Stimulated activated CD4-positive, alpha-beta T cell treated with anti-CD3 and anti-CD28 coated beads, TNF-alpha, amount 100 ng/mL, for 24 hours (primary cell): ENCODE measurements around the gene TBC1D22A.
"Not testable (repeated sequence)": the region's sequence is repeated elsewhere in the genome, so short reads cannot be mapped to it uniquely, and the experiment has no call there.

Experiments used
- DNase-seq, 3 experiments: peaks; one replicate each; pipeline ENCODE4 v3.0.0-alpha.2; 2020; ENCODE audit warnings: low read depth in 3 of 3

Gene TBC1D22A, protein sequence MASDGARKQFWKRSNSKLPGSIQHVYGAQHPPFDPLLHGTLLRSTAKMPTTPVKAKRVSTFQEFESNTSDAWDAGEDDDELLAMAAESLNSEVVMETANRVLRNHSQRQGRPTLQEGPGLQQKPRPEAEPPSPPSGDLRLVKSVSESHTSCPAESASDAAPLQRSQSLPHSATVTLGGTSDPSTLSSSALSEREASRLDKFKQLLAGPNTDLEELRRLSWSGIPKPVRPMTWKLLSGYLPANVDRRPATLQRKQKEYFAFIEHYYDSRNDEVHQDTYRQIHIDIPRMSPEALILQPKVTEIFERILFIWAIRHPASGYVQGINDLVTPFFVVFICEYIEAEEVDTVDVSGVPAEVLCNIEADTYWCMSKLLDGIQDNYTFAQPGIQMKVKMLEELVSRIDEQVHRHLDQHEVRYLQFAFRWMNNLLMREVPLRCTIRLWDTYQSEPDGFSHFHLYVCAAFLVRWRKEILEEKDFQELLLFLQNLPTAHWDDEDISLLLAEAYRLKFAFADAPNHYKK

DNA sequence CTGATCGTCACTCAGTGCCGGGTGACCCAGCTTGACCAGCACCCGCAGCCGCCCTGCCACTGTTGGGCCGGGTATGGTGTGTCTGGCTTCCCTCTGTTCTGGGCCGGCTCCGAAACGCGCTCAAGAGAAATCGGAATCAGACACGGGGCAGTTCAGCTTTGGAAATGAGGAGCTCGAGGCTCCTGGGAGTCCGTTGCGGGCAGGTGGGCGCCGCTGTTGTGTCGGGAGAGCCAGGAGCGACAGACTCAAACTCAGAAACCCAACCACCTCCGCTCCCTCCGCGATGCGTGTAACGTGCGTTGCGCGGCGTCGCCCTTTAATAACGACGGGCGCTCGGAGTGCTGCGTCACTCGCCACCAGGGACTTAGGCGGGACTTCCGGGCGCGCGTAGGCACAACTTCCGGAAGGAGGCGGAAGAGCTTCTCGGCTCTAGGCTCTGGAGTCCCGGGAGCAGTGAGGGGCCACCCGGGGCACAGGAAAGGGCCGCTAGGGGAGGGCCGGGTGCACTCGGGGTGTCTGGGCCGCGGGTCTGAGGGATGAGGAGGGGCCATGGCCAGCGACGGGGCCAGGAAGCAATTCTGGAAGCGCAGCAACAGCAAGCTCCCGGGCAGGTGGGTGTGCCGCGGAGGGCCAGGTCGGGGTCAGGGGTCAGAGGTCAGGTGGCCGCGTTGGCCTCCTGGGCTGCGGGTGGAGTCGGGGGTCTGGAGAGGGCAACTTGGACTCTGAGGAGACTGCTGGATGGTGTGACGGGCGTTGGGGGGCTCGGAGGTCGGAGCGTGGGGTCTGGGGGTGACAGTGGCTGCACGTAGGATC, at the start of gene TBC1D22A:
TSS of gene TBC1D22A (plus strand) at position 413 of the 813 bp plus-strand sequence. CDS start at position 550, 137 bp downstream.
- DNase-seq: peak; percentile 90 to 94 (median 91)

DNA sequence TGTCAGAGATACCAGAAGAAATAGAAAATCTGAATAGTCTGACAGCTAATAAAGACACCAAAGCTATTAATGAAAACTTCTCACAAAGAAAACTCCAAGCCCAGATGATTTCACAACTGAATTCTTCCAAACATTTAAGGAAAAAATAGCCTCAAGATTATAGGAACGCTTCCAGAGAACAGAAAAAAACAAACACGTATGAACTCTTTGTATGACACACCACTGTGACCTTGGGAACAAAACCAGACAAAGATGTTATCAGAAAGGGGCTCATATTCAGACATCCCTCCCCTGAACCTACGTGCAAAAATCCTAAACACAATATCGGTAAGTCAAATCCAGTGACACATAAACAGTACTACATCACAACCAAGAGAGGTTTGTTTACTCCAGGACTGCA, 47.9 kb upstream of the TBC1D22A start:
- DNase-seq: no peak

DNA sequence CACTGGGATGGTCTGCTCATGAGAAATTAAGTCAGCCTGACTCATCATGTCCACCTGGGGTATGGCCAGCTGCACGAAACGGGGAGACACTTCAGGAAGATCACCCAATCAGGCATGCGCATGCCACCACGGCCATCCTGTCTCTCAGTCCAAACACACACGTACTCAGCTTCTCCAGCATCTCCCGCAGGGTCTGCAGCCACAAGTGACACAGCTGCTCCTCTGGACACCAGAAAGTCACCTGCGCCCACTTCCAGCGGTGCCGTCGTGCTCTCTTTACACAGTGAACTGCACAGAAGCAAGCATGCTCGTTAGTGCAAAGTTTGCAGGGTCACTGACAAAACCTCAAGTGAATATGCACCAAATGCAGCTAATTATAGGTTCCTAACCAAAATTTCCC, 42.5 kb upstream of the TBC1D22A start:
- DNase-seq: no peak

DNA sequence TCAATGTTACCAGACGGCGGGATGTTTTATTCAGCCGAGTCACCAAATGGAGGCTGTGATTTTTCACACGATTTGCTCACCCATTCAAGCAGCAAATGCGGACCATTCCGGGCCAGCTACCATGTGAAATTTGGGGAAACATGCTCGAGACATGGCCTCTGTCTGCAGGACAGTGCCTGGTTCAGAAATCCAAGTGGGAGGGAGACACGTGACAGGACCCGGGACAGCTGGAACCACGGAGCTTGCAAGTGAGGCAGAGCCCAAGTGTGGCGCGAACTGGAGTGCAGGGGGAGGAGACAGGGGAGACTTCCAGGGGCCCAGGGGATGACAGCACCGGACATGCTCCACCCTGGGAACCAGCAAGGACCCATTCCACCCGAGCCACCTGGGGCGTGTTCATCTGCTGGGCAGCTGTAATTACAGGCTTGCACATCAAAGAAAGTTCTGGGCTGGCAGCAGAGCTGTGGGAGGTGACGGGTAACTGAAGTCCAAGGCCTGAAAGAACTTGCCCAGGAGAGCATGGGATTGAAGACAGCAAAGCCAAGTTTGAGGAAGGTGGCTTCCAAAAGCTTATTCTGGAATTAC, 40.9 kb upstream of the TBC1D22A start:
- no peak for DNase-seq

DNA sequence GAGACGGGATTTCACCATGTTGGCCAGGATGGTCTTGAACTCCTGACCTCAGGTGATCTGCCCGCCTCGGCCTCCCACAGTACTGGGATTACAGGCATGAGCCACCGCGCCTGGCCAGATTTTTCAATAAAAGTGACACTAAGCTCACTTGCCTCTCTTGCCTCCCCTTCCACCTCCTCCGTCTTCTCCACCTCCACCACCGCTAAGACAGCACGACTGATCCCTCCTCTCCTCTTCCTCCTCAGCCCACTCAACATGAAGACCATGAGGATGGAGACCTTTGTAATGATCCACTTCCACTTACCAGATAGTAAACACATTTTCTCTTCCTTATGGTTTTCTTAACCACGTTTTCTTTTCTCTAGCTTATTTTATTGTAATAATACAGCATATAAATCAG, 38.6 kb upstream of the TBC1D22A start:
- no peak for DNase-seq

DNA sequence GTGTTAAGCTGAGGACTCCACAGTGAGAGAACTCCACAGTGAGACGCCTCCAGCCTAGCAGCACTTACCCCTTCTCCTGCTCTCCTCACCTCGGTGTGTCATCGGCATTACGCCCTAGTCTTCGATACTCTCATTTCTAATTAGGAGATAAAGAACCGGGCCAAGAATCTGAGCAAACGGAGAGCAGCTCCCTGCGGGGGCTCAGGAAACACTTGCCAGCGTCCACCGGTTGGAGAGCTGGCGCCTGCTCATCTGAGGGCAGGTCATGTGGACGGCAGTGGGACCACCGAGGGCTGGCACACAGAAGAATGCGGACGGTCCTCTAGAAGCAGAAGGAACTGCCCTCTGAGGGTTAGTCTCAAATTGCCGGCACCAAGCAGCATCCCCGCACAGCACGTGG, 37.4 kb upstream of the TBC1D22A start:
- DNase-seq: no peak

DNA sequence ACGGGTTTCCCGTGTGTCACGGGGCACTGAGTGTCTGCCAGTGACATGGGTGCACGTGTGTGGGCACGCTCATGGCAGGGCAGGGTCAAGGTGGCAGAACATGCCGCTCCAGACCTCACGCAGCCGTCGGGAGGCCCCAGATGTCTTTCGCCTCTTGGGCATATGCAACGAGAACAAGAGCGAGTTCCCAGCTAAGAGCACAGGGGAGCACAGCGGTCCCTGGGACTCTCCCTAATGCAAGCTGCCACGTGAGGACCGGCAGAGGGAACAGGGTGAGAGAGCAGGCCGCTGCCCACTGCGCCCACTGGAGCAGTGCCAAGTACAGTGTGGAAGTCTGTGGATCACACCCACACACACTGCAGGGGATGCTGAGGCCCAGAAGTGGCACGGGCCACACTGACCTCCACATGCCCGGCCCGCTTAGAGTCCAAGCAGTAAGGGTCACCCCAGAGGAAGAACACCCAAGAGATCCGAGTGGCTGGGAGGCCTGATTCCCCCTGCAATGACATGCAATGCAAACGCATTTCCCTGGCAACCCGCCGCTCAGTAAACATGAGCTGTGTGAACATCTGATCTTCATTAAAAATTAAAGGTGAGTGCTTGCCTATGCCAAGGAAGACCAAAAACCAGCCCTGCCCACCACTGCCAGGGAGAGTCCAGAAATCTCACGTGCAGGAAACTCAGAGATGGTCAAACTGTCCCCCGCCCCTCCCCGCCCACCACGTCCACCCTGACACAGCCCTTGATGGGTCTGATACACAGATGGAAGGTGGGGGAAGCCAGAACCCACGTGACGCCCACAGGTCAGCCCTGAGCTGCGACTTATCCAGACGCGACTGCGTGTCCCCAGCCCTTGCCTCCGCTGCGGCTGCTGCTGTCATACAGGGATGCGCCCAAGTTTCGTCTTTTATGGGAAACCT, 36.1 kb upstream of the TBC1D22A start:
- DNase-seq: no peak

DNA sequence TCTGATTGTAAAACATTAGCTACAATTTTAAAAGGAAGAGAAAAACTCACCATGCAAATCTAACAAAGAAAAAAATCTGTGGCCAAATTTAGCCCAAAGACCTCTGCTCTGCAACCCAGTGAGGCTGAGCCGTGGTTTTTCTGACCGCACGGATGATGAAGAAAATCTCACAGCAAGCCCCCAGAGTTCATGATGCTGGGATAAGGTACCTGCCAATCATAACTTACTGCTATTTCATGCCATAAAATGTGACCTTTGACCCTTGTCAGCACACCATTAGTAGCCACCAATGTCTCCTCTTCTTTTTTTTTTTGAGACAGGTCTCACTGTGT, 35.5 kb upstream of the TBC1D22A start:
- DNase-seq: no peak

DNA sequence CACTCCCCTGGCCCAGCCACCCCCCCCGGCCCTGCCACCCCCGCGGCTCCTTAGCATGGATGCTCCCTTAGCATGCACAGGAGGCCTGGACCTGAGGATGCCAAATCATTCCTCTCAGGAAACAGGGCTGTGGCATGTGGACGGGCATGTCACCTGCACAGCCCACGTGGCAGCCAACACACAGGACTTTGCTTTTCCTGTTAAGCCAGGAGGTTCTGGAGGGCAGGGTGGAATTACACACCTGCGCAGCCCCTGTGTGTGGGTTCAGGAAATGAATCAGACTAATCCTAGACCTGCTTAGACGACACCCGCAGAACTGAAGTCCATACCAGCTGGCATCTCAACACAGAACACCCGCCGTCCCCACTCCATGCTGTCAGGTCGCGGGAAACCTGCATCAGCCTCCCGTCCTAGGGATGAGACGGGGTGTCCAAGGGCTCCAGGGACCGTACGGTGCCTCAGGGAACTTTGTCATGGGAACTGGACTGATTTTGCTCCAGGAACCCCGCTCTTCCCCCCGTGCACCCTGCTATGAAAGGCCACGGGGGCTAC, 34.6 kb upstream of the TBC1D22A start:
- DNase-seq: no peak

DNA sequence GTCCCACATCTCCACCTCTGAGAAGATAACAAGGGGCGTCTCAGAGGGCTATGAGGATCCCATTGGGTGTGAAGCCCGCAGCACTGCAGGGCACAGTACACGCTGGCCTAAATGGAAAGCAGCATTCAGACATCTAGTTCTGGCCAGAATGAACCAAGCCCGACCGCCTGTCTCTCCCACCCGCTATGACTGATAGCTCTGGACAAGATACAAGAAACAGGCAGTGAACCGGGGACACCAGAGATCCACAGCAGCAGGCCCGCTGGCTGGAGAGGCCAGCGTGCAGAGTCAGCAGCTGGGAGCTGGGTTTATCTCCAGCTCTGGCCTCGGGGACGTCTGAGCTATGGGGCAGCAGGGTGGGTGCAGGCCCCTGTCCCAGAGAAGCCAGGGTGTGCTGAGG, 34.0 kb upstream of the TBC1D22A start:
- no peak for DNase-seq

DNA sequence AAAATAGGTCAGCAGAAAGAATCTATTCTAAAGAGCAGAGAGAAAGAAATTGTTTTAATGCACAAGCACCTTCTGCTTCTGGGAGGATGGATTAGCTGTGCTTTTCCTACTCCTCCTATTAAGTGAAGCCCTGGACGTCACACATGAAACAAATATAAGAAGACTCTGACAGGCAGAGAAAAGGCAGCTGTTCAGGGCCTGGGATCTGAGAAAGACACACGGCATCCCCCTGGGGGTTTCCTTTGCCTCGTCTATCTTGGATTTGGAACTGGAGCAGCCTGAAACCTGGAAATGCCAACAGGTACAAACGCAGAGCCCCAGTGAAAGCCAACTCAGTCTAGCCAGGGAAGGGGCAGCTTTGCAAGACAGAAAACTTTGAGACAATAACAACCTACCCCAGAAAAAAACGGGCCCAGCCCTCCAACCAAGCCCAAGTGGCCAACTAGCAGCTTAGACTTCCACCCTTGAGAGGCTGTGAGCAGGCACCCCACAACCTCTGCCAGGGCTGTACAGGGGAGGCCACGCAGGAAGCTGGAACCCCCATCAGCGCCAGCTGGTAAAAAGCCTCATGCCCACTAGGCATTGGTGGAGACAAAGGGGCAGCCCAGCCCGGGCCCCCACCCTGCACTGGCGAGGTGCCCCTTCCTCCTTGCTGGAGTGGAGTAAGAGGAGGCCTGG, 31.7 kb upstream of the TBC1D22A start:
- no peak for DNase-seq

DNA sequence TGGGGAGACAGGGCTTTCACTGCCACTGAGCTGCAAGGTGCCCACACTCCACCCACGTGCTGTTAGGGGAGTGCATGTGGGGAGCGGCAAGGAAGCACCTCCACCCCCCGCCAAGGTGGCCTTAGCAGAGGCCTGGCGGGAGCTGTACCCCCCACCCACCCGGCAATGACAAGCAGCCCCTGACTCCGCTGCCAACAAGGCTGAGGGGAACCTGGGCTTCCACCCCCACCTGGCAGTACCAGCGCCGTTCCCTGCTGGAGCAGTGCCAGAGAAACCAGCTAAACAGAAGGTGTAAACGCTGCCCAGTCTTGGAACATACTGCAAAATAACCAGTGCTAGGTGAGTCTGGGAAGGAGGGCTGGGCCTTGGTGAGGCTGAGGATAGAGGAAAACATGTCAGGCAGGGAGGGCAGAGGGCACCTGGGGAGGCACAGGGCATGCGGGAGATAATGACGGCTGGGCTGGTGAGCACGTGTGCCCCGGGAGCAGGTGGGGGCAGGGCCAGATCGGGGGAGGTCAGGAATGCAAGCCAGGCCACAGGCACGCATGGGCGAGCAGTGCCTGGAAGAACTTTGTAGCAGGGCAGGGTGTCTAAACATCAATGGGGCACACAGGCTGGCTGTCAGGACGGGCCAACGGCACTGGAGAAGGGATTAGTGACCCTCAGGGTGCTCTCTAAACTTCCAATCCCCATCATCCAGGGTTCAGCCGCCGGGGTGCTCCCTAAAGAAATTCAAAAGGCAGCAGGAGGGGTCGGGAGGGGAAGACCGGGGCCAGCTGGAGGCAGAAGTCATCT, 31.0 kb upstream of the TBC1D22A start:
- DNase-seq: no peak

DNA sequence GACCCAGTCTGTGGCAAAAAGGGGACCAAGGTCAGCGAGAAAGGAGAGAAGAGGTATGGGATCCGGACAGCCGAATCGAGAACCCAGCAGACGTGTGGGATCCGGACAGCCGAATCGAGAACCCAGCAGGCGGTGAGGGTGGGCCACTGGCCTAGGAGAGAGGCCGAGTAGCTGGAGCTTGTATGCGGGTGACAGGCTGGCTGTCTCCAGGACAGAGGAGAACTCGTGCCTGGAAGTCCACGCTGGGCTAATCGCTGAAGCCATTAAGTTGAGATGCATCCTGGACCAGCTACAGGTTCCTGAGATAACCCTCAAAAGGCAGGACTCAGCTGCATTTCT, 30.4 kb upstream of the TBC1D22A start:
- DNase-seq: no peak

DNA sequence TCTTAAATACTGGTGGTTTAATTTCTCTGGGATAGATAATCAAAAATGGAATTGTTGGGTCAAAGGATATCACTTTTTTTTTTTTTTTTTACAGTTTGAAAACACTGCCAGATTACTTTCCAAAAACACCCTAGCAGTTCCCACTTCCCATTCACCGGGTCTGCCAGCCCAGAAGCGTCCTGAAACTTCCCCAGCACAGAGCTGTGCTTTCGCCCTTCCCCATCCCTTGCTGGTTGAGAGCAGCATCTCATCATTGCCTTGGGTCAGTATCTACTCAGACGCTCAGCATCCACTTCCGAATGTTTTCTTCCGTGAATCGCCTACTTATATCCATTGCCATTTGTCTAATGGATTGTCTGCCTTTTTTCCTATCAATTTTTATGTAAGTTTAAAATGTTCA, 29.9 kb upstream of the TBC1D22A start:
- DNase-seq: no peak

DNA sequence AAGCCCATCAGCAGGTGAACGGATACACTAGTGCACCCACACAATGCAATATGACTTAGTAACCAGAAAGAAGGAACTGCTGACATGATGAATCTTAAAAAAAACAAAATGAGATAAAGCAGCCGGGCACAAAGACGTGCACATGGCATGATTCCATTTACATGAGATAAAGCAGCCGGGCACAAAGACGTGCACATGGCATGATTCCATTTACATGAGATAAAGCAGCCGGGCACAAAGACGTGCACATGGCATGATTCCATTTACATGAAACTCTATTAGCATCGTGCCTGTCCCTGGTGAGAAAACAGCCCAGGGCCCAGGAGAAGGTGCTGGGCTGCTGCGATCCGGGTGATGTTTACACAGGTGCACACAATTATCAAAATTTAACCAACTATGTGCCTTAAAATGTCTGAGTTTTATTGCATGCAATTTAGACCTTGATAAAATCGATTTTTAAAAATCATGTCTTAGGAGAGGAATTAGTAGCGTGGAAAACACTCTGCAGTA, 28.2 kb upstream of the TBC1D22A start:
- not testable (repeated sequence) for DNase-seq

DNA sequence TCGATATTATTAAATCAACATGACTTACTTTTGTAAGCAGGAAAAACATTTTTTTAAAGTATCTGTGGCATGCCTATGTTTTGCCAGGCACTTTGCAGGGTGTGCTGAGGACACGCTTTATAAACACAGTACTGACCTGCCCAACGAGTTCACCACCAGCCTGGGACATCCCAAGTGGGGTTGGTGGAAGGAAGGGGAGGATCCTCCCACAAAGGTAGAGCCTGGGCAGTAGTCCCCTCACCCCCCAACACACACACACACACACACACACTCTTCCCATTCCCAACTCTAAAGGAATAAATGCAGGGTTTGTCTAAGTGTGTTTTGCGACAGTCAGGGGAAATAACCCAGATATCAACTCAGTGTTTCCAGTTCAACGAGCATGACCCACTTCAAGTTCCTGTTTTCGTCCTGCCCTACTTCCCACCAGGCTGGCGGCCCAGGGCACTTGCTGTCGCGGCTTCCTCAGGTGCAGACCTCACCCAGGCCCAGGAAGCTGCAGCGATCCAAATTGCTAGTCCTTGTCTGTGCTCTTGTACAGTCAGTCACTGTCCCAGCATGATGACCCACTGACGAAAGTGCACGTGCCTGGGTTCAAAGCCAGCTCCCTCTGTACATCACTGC, 27.5 kb upstream of the TBC1D22A start:
- peak in 1 of 3 experiments; percentile 49 for DNase-seq

DNA sequence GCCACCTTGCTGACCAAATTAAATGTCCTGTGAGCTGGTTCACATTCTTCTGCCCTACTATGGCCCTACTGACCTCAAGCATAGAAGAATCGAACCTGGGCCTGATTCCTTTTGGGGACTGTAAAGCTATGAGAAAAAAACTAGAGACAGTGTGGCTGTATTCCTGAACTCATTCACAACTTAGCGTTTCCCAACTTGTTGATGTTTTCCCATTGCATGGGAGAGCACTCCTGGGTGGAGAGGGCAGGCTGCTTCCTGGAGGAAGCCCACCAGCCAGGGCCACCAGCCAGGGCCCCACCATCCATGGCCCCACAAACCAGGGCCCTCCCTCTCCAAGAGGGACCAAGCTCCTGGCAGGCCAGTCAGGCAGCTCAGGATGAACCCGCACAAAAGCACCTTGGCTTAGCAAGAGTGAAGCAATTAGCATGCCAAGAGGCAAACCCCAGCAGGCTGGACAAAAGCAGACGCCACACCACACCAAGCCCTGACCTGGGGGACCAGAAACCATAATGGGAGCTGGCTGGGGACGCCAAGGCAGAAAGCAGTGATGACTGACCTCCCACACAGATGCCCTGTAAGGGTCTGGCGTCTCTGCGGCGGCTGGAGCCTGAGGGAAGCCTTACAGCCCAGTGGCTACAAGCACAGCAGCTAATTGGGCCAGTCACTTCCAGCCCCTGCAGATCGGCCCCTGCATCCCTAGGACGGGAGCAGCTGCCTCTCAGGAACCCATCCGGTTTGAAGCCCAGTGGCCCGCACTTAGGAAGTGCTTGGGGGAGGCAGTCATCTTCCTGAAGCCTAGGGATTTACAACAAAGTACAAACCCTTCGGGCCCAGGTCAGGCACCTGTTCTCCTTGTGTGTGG, 26.5 kb upstream of the TBC1D22A start:
- no peak for DNase-seq

DNA sequence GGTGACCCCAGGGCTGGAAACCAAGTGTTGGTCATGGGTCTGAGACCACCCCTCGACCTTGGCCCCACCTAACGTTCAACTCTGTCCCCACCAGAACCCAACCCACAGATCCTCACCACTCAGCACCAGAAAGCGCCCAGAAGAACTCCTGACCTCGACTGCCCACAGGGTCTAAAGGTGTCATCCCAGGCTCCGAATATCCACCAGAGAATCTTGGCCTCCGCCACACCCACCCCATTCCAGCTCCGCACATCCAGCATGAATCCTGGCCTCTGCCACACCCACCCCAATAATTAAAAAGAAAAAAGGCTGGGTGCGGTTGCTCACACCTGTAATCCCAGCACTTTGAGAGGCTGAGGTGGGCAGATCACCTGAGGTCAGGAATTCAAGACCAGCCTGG, 25.7 kb upstream of the TBC1D22A start:
- no peak for DNase-seq
